ENCODE data around the gene KDM6A.

- TF ChIP-seq, protein P1, sequence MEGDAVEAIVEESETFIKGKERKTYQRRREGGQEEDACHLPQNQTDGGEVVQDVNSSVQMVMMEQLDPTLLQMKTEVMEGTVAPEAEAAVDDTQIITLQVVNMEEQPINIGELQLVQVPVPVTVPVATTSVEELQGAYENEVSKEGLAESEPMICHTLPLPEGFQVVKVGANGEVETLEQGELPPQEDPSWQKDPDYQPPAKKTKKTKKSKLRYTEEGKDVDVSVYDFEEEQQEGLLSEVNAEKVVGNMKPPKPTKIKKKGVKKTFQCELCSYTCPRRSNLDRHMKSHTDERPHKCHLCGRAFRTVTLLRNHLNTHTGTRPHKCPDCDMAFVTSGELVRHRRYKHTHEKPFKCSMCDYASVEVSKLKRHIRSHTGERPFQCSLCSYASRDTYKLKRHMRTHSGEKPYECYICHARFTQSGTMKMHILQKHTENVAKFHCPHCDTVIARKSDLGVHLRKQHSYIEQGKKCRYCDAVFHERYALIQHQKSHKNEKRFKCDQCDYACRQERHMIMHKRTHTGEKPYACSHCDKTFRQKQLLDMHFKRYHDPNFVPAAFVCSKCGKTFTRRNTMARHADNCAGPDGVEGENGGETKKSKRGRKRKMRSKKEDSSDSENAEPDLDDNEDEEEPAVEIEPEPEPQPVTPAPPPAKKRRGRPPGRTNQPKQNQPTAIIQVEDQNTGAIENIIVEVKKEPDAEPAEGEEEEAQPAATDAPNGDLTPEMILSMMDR (IDR thresholded peaks at IDR 0.05): no peak
- no peak for TF ChIP-seq POLR2A (IDR thresholded peaks at IDR 0.05)
Observed at GRCh38 chrX:44961817-44962607, 89.0 kb downstream of the KDM6A start.

All from thyroid gland (tissue), 4 donors.